ENCODE results near the gene APOA5.
"Not testable (repeated sequence)": the region's sequence is repeated elsewhere in the genome, so short reads cannot be mapped to it uniquely, and the experiment has no call there.

The APOA5 gene

DNA sequence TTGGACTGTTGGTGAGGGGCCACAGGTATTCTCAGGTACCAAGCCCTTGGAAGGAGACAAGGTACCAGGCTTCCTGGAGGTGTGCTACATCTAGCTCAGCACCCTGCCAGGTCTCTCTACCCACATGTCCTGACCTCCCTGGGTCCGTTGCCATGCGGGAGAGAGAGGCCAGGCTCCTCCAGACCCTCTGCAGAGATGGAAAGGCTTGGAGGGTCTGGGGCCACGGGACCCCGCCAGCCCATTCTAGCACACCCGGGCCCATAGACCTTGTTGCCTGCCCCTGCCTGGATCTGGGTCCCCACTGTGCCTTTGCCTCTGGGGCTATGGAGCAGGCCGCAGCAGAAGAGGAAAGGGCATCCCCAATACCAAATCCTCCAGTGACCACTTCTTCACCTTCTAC lies 35.8 kb upstream of the APOA5 start:
- DNase-seq (ENCODE audit: low spot score) = no peak

DNA sequence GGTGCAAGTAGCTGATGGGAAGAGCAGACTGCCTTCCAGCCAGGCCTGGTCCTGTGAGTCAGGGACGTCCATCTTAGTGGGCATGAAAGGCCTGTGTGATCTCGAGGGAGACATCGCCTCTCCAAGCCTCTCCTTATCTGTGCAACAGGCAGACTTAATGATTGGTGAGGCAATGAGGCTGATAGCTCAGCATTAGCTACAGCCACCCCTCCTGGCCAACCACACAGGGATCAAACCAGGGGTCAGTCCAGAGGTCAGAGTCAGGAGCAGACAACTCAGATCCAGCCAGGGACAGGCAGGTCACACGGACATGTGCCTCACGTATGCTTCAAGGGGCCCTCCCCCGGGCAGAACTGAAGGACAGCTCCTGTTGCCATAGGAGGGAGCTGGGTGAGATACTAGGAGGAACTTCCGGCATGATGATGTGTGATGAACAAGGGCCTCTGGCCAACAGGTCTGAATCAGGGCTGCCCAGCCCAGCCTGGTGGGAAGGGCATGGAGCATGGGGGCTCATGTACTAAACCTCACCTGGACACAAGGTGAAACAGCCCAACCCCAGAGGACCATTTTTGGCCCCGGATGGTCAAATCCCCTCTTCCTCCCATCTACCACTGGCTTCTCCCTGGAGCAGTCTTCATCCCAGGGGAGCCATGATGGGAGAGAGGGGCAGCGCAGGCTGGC lies 35.2 kb upstream of the APOA5 start:
- no peak for DNase-seq (ENCODE audit: low spot score)

DNA sequence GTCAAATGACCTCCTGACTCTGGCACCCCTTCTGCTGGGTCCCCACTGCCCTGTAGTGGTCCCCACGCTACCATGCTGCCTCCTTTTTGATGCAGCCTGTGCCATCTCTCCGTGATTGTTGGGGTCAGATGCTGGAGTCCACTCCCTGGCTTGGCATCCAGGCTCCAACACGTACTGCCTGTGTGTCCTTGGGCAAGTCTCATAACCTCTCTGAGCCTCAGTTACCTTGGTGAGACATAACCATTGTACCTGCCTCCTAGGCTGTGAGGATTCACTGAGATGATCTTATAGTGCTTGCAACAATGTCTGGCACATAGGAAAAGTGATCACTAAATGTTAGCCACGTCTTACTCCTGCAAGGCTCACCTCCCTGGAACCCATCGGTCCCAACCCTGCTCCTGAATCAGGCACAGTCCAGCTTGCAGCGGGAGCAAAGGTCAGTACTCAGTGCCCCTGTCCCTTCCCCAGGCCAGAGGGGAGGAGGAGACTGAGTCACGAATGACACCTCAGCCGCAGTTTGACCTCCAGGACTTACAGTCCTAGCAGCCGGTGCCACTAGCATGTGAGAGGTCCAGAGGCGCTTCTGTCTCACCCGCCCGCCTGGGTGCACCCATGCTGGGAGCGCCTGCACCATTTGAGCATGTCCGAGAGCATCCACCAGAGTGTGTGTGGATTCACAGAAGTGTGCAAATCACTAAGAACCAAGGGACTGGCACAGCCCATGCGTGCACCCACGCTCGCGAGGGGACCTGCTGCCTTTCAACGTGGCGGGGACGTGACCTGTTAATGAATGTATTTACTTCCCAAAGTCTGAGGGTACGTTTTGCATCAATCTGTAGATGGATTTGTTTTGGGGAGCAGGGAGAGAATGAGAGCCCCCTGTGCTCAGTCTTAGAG lies 34.4 kb upstream of the APOA5 start:
- DNase-seq (ENCODE audit: low spot score) = no peak

DNA sequence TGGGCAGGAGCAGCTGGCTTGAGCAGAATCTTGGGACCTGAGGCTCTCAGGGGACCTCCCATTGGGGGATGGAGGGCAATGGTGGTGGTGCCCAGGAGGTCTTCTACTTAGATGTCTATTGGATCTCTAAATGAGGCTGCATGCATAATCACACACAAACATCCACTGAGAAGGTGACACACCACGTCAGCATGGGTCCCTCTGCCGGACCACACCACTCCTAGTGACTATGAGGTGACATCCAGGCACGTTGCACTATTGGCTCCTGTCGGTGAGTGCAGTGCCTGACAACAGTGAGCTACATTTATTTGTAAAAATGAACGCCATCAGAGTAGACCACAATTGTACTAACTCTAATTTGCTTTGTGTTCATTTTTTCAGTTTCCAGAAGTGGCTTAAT lies 33.8 kb upstream of the APOA5 start:
- no peak for DNase-seq (ENCODE audit: low spot score)

DNA sequence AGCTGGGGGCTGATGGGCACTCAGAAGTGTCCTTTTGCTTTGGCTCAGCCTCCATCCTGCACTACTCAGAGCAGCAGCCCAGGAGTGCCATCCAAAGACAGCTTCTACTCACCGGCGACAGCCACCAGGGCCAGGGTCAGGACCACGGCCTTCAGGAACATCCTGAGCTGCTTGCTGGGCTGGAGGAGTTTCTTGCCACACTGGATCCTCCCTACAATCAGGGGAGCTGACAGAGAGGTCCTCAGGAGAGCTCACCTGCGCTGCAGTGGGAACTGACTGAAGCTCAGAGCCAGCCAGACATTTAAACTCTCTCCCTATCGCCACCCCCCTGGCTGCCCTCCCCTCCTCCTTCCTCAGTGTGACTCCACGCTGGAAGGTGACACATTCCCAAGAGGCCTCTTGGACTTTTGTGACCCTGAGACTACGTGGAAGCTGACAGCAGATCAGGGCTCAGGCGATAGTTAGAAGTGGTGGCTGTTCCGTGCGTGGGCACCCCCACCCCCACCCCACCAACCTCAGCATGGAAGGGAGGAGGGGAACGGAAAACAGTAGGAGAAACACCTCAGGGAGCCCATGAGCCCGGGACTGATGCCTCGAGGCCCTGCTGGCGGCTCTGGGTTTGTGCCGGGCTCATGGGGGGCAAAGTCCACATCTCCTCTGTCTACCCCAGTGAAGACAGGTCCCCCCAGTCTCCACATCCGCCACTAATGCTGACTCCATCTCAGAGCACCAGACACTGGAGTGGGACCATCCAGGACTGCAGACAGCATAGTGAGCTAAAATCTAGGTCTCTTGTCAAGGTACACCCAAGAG lies 31.6 kb upstream of the APOA5 start, which contains the start of gene APOA4:
Gene APOA4 (minus strand): TSS at position 274 of the 813 bp plus-strand sequence. CDS start 113 bp downstream, at position 161.
- no peak for DNase-seq (ENCODE audit: low spot score)

DNA sequence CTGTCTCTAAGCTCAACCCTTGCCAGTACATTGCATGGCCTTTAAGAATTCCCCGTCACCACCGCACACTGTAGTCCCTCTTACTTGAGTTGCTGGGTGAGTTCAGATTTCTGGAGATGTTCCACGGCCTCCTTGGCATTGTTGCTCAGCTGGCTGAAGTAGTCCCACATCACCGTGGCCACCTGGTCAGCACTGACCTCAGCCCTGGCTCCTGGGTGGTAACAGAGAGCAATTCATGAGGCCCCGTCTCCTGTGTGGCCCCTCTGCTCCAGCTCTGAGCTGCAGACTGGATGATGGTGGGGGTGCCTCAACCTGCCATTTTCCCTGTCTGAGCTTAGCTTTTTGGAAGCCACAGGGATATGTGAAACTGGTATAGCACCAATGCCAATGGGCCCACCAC lies 30.9 kb upstream of the APOA5 start:
- DNase-seq (ENCODE audit: low spot score) = no peak

DNA sequence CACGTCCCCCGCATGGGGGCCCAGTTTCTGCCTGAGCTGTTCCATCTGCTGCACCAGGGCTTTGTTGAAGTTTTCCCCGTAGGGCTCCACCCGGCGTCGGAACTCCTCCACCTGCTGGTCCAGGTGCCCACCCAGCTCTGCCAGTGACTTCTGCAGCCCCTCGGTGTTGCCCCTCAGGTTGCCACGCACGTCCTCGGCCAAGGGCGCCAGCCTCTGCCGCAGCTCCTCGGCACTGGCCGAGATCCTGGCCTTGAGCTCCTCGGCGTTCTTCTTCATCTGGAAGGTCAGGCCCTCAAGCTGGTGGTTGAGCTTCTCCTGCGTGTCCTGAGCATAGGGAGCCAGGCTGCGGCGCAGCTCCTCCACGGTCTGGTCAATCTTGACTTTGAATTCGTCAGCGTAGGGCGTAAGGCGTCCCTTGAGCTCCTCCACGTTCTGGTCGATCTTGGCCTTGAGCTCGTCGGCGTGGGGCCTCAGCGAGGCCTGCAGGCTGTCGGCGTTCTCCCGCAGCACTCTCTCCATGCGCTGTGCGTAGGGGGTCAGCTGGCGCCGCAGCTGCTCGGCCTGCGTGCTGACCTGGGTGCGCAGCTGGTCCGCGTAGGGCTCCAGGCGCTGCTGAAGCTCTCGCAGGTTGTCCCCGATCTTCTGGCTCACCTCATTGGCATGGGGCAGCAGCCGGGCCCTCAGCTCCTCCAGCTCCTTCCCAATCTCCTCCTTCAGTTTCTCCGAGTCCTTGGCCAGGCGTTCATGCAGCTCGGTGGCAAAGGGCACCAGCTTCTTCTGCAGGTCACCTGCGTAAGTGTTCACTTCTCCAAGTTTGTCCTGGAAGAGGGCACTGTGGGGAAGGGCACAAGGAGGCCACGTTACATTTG lies 29.6 kb upstream of the APOA5 start:
- no peak for DNase-seq (ENCODE audit: low spot score)

DNA sequence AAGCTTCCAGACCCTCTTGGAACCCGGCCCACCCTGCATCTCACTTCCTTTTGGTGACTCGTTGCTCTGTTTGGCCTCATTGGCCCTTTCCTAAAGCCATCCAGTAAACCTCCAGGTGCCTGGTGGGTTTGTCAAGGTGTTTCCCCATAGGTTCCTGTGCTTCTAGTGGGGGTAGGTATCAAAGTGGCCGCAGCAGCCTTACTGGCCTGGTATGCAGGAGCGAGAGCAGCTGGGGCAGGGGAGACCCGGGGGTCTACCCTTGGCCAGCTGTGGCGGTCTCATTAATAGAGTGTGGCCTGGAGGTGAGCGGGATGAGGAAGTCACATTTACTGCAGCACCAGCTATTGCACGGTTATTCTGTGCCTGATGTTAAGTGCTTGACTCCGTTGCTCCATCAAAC lies 27.4 kb upstream of the APOA5 start:
- DNase-seq (ENCODE audit: low spot score) = no peak

DNA sequence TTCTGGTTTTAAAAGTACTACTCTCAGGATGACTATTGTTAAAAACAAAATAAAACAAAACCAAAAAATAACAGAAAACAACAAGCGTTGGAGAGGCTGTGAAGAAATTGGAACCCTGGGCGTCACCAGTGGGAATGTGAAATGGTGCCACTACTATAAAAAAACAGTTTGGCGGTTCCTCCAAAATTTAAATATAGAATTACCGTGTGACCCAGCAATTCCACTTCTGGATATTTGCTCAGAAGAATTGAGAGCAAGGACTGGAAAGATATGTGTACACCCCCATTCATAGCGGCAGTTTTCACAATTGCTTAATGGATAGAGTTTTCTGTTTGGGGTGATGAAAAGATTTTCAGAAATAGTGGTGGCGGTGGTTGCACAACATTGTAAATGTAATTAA lies 22.8 kb upstream of the APOA5 start:
- no peak for DNase-seq (ENCODE audit: low spot score)

DNA sequence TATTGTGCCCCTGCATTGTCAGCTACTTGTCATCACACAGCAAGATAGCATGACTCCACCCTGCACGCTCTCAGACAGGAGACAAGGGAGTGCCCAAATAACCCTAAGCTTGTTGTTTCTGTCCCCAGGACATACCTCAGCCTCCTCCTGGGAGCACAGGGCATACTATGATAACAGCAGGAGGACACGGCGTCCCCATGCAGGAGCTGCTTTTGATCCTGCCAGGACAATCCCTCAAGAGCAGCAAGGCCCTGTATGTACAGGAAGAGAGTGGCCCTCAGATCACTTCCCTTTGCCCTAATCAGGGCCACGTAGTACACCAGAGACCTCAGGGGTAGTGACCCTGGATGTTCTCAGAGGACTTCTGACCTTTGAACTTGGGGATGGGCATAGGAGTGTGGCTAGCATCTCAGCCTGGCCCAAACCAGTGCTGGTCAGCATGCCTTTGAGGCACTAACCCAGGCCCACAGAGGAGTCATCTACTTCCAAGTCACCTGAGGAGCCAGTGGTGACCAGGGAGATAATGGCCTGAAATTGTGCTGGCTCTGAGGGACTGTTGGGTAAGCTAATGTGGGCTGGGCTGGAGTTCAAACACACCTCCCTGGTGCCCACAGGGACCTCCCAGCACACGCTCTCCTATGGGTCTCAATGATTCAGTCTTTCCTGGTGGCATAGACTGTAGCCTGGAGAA lies 22.2 kb upstream of the APOA5 start:
- no peak for DNase-seq (ENCODE audit: low spot score)

DNA sequence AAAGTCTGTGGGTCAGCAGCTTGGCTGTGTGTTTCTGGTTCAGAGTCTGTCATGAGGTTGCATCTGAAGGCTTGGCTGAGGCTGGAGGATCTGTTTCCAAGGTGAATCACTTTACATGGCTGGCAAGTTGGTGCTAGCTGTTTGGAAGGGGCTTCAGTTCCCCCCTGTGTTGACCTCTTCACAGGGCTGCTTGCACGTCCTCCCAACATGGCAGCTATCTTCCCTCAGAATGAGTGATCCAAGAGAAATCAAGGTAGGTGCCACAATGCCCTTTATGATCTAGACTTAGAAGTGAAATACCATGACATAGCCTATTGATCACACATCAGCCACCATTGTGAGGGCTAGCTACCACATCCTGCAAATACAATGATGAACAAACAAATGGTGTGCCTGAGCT lies 21.5 kb upstream of the APOA5 start:
- no peak for DNase-seq (ENCODE audit: low spot score)

DNA sequence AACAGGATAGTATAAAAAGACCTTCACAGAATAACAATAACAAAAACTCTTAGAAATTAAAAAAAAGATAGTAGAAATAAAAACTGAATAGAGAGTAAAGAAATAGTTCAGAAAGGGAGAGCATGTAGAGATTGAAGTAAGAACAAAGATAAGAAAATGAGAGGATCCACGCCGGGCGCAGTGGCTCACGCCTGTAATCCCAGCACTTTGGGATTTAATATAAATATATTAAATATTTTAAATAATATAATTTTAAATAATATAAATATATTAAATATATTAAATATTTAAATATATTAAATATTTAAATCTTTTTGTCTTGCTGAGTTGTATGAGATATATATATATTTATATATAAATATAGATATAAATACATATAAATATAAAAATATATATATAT lies 20.4 kb upstream of the APOA5 start:
- no peak for DNase-seq (ENCODE audit: low spot score)

DNA sequence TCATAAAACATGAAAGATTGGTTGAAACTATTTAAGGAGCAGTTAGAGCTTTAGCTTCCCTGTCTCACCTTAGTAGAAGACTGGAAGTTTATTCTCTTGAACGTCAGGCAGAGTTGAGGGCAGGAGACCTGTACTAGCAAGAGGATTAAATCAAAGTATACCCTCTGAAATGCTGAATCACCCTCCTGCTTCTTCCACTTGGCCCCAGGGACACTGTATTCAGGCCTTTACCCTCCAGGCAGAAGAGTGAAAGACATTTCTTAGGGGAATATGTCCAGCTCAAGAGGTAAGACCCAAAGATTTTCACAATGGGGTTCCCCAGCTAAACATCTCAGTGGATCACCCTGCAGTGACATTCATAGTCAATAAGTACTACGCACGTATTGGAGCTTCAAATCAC lies 19.5 kb upstream of the APOA5 start:
- DNase-seq (ENCODE audit: low spot score) = no peak

DNA sequence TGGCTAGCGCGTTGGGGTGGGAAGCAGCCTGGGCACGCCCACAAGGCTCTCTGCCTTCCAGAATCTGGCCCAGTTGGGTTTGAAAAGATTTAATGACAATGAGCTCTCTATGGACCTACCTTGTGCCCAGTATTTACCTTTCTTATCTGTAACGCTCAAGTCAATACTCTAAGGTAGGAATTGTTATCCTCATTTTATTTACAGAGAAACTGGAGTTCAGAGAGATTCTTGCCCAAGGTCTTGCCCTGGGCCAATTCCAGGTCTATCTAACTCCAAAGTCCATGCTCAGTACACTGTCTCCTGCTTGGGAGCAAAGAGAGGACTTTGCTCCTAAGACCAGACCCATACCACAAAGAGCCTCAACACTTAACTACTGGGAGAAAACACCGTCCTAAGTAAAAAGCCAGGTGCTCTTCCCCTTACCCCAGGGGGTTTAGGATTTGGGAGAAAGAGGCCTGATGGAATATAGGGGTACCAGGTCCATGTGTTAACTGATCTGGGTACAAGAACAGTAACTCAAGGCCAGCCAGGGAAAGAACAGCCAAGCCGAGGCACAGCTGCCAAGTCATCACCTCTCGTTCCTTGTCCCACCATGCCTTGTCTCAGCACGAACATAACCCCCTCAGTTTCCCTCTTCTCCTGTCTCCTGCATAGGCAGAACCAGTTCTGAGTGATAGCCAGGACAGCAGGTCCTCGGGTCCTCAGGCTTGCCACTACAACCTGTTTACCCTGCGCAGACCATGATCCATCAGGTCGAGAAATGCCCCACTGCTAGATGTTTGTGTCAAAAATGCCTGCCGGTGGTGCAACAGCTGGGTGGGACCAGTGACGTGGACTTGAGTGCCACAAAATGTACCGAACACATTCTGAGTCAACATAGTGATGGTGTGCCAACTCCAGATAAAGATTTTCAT lies 16.8 kb upstream of the APOA5 start:
- DNase-seq (ENCODE audit: low spot score) = peak; percentile 78

DNA sequence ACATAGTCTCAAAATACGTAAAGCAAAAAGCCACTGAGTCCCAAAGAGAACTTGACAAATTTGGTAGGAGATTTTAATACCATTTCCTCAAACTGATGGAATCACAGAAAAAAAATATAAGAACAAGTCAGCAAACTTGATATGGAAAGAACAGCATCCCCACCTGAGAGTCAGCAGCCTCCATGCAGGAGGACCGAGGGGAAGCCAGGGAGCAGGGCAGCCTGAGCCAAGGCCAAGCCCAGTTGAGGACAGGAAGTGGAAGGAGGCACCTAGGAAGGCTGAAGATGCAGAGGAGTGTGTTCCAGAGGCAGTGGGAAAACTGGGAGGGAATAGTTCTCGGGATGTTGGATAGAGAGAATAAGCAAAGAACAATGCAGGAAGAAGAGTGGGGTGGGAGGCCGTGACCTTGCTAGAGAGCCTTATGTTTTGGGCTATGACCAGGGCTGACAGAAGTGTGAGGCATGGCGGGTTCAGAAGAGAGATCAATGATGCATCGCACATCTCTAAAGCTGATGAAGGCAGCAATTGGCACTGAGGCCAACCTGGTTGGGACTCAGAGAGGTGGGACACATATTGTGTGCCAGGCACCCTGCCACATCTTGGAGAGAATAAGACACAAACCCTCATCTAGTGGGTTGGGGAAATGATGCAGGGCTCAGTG lies 16.1 kb upstream of the APOA5 start:
- no peak for DNase-seq (ENCODE audit: low spot score)

DNA sequence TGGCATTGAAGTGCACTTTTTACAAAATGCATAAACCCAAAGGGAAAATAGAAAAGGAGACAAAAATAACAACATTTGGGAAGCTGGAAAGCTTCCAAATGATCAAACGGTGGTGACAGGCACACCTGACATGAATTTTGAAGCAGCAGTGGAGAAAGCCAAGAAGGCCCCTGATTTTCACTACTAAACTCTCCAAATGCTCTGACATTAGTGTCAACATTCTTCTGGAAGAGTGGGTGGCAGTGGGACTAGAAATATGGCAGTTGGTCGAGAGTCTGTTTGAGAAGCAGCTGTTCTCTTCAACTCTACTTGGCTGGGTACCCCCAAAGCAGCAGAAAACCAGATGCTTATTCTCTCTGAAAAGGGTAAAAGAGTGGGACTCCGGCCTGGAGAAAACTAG lies 12.3 kb upstream of the APOA5 start:
- DNase-seq (ENCODE audit: low spot score) = no peak

DNA sequence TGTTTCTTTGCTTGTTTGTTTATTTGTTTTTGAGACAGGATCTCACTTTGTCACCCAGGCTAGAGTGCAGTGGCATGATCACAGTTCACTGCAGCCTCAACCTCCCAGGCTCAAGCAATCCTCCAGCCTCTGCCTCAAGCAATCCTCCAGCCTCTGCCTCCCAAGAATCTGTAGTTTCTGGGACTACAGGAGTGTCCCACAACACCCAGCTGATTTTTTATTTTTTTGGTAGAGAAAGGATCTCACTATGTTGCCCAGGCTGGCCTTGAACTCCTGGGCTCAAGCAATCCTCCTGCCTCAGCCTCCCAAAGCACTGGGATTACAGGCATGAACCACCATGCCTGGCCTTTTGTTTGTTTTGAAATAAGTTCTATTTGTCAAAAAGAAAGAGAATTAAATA lies 10.0 kb upstream of the APOA5 start:
- DNase-seq (ENCODE audit: low spot score) = not testable (repeated sequence)

DNA sequence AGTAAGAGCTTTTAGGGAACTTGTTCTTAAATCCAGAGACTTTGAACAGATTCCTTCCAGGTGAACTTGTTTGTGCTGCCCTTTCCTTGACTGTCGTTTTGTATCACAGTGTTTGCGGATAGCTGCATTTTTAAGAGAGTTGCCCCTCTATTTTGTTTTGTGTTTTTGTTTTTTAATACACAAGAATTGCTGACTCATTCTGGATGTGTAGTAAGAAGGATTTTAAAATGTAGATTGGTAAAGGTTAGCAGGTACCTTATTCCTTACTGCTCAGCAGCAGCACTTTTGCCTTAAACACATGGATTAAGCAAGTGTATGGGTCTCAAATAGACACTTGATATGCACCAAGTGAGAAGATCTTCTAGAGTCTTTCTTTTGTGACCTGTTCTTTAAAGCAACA lies 8.9 kb upstream of the APOA5 start:
- DNase-seq (ENCODE audit: low spot score) = no peak

DNA sequence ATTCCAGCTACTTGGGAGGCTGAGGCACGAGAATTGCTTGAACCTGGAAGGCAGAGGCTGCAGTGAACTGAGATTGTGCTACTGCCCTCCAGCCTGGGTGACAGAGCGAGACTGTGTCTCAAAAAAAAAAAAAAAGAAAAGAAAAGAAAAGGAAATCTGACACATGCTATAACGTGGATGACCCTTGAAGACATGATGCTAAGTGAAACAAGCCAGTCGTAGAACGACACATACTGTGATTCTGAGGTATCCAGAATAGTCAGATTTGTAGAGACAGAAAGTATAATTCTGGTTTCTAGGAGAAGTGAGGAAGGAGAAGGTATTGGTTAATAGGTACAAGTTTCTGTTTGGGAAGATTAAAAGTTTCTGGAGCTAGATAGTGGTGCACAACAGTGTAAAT lies 6.7 kb upstream of the APOA5 start:
- DNase-seq (ENCODE audit: low spot score) = no peak

Data from AG20443 (cell line).